K562 (cell line): ENCODE results near the gene SIRT3. TPM values are rescaled to one million over a fixed set of nuclear protein-coding genes. Genes with fewer than 3 reads are reported as not detected.

ENCODE experiments used
- BRD9 ChIP-seq: fragments of 450-650 bp; IDR thresholded peaks from 2 replicates; pipeline ENCODE4 v1.6.1; 2018; ENCODE audit warnings: low read depth; ENCODE audit not compliant: partially characterized antibody
- CBX5 ChIP-seq: IDR thresholded peaks from 2 replicates; pipeline ENCODE4 v1.6.1; 2014; ENCODE audit warnings: low read depth, borderline replicate concordance
- ELF1 ChIP-seq: fragments of 200-800 bp; sonication (Bioruptor generic); IDR thresholded peaks from 2 replicates; pipeline ENCODE4 v1.6.1; 2016; ENCODE audit warnings: missing genetic modification characterization, missing compliant biosample characterization
- EP300 ChIP-seq: IDR thresholded peaks from 2 replicates; pipeline ENCODE4 v1.6.1; 2012; ENCODE audit warnings: low read length, improper control_type of control experiment
- ERF ChIP-seq: fragments of 450-650 bp; formaldehyde crosslinking; IDR thresholded peaks from 2 replicates; pipeline ENCODE4 v1.4.0; 2020; ENCODE audit warnings: mild to moderate bottlenecking, mixed read lengths
- FOXJ3 ChIP-seq: sonication (generic); formaldehyde crosslinking; IDR thresholded peaks from 2 replicates; pipeline ENCODE4 v1.4.0; 2020; ENCODE audit warnings: mild to moderate bottlenecking, missing genetic modification reagents
- GTF2F1 ChIP-seq: IDR thresholded peaks from 2 replicates; pipeline ENCODE4 v1.6.1; 2011; ENCODE audit warnings: low read depth, low read length, improper control_type of control experiment
- HCFC1 ChIP-seq: IDR thresholded peaks from 2 replicates; pipeline ENCODE4 v1.6.1; 2012; ENCODE audit warnings: low read depth, low read length, improper control_type of control experiment
- ID3 ChIP-seq, 2 experiments: fragments of 250-450 bp in 1 of 2; fragments of 450-650 bp in 1 of 2; sonication (Bioruptor Pico) in 1 of 2; IDR thresholded peaks; 2 replicates each; pipeline versions ENCODE4 v1.6.1 to v1.8.0; 2016 to 2021; ENCODE audit warnings: mild to moderate bottlenecking in 2 of 2, moderate library complexity in 2 of 2, missing compliant biosample characterization in 1 of 2, missing genetic modification characterization in 1 of 2
- RNF2 ChIP-seq: sonication (generic); IDR thresholded peaks from 2 replicates; pipeline ENCODE4 v1.6.1; 2016
- SMAD2 ChIP-seq: fragments of 150-350 bp; IDR thresholded peaks from 2 replicates; pipeline ENCODE4 v1.6.1; 2014; ENCODE audit warnings: low read depth, mild to moderate bottlenecking, low read length
- STAT5A ChIP-seq: IDR thresholded peaks from 2 replicates; pipeline ENCODE4 v1.6.1; 2012; ENCODE audit warnings: low read length, inconsistent platforms, borderline replicate concordance
- TFAM ChIP-seq: fragments of 250-450 bp; sonication (Bioruptor Pico); conservative IDR thresholded peaks from 2 replicates; pipeline ENCODE4 v1.5.0; 2021; ENCODE audit warnings: mild to moderate bottlenecking, moderate library complexity
- THAP7 ChIP-seq: fragments of 250-450 bp; sonication (Bioruptor Pico); IDR thresholded peaks from 2 replicates; pipeline ENCODE4 v1.5.0; 2021
- ZFP30 ChIP-seq: fragments of 250-450 bp; sonication (Bioruptor Pico); IDR thresholded peaks from 2 replicates; pipeline ENCODE4 v1.8.0; 2022; ENCODE audit warnings: moderate library complexity, mild to moderate bottlenecking, inconsistent platforms, borderline replicate concordance
- ZNF239 ChIP-seq: fragments of 250-450 bp; sonication (Bioruptor Pico); IDR thresholded peaks from 2 replicates; pipeline ENCODE4 v1.4.0; 2020; ENCODE audit warnings: mild to moderate bottlenecking
- ZNF24 ChIP-seq: fragments of 450-650 bp; IDR thresholded peaks from 2 replicates; pipeline ENCODE4 v1.6.1; 2016
- ZNF280B ChIP-seq: fragments of 250-450 bp; sonication (Bioruptor Pico); IDR thresholded peaks from 2 replicates; pipeline ENCODE4 v1.5.1; 2021; ENCODE audit warnings: mild to moderate bottlenecking
- ZNF347 ChIP-seq: fragments of 450-650 bp; formaldehyde crosslinking; IDR thresholded peaks from 2 replicates; pipeline ENCODE4 v1.4.0; 2020; ENCODE audit warnings: low read depth, mild to moderate bottlenecking, moderate library complexity
- ZNF354B ChIP-seq: fragments of 250-450 bp; sonication (Bioruptor Pico); IDR thresholded peaks from 2 replicates; pipeline ENCODE4 v1.4.0; 2020
- ZNF444 ChIP-seq: fragments of 250-450 bp; sonication (Bioruptor Pico); IDR thresholded peaks from 2 replicates; pipeline ENCODE4 v1.4.0; 2020; ENCODE audit warnings: mild to moderate bottlenecking, moderate library complexity
- ZNF583 ChIP-seq: fragments of 250-450 bp; sonication (Bioruptor Pico); IDR thresholded peaks from 2 replicates; pipeline ENCODE4 v1.4.0; 2020
- ZSCAN29 ChIP-seq: fragments of 450-650 bp; IDR thresholded peaks from 2 replicates; pipeline ENCODE4 v1.6.1; 2017
- polyA plus RNA-seq, 8 experiments: library from polyadenylated mRNA; depleted of rRNA in 4 of 8; stranded (reverse) in 5 of 8; unstranded in 3 of 8; fragments of >200 nt; fragmentation: Nextera tagmentation in 2 of 8; fragmentation: Illumina TruSeq in 1 of 8; extraction: Ambion mirVana in 2 of 8; extraction: Trizol in 1 of 8; gene quantifications; 2 replicates each; pipeline versions ENCODE4 v1.2.1 to v1.2.3, GENCODE V29; 2011 to 2014; ENCODE audit warnings: inconsistent platforms in 1 of 8, missing spikeins in 1 of 8
- total RNA-seq, 7 experiments: library from RNA; depleted of rRNA in 6 of 7; stranded (reverse); fragments of >200 nt in 6 of 7; fragmentation: Illumina TruSeq in 2 of 7; extraction: Trizol in 2 of 7; gene quantifications; 2 replicates each; pipeline versions ENCODE4 v1.2.1 to v1.2.3, GENCODE V29; 2011 to 2021; ENCODE audit warnings: low replicate concordance in 1 of 7
- TF ChIP-seq, protein P1 (sequence below): fragments of 250-450 bp; sonication (Bioruptor Pico); IDR thresholded peaks from 2 replicates; pipeline ENCODE4 v1.4.0; 2020
- TF ChIP-seq, protein P2 (sequence below): sonication (generic); formaldehyde crosslinking; IDR thresholded peaks from 2 replicates; pipeline ENCODE4 v1.5.0; 2020; ENCODE audit warnings: missing genetic modification reagents
- TF ChIP-seq, protein P3 (sequence below): sonication (generic); formaldehyde crosslinking; IDR thresholded peaks from 2 replicates; pipeline ENCODE4 v1.8.1; 2022; ENCODE audit warnings: missing genetic modification reagents

SIRT3 gene
- total and polyA plus RNA-seq, 9 of the 15 experiments (the other 6 are each of a cell fraction or from before 2014, with no cell fraction given), result 1.9 to 27.5 (median 14.5) TPM

- TF ChIP-seq, protein P1, sequence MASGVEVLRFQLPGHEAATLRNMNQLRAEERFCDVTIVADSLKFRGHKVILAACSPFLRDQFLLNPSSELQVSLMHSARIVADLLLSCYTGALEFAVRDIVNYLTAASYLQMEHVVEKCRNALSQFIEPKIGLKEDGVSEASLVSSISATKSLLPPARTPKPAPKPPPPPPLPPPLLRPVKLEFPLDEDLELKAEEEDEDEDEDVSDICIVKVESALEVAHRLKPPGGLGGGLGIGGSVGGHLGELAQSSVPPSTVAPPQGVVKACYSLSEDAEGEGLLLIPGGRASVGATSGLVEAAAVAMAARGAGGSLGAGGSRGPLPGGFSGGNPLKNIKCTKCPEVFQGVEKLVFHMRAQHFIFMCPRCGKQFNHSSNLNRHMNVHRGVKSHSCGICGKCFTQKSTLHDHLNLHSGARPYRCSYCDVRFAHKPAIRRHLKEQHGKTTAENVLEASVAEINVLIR (CRISPR knock-in tag), result no peak
- TF ChIP-seq ELF1 (tag) (peak; percentile 51; the same call in 1 of the 2 replicates), FOXJ3 (CRISPR knock-in tag) (no peak; the same call in 1 of the 2 replicates), HCFC1 (no peak), ZSCAN29 (no peak), ZNF280B (no peak), GTF2F1 (no peak), ZNF24 (no peak), ZNF354B (CRISPR knock-in tag) (no peak), BRD9 (peak; percentile 84), TFAM (CRISPR knock-in tag) (no peak), ERF (CRISPR knock-in tag) (no peak), EP300 (peak; percentile 82; the same call in 1 of the 2 replicates), CBX5 (no peak), THAP7 (CRISPR knock-in tag) (no peak), RNF2 (no peak), STAT5A (no peak), SMAD2 (no peak), ZNF239 (CRISPR knock-in tag) (no peak), ZNF444 (CRISPR knock-in tag) (no peak), ID3 (CRISPR knock-in tag; IDR thresholded peaks at IDR 0.05) (no peak), ID3 (tag; IDR thresholded peaks at IDR 0.05) (no peak), ZNF583 (CRISPR knock-in tag) (no peak), ZNF347 (CRISPR knock-in tag) (no peak), ZFP30 (CRISPR knock-in tag) (no peak)
- TF ChIP-seq, protein P2, sequence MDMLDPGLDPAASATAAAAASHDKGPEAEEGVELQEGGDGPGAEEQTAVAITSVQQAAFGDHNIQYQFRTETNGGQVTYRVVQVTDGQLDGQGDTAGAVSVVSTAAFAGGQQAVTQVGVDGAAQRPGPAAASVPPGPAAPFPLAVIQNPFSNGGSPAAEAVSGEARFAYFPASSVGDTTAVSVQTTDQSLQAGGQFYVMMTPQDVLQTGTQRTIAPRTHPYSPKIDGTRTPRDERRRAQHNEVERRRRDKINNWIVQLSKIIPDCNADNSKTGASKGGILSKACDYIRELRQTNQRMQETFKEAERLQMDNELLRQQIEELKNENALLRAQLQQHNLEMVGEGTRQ, result peak; percentile 85
- TF ChIP-seq, protein P3, sequence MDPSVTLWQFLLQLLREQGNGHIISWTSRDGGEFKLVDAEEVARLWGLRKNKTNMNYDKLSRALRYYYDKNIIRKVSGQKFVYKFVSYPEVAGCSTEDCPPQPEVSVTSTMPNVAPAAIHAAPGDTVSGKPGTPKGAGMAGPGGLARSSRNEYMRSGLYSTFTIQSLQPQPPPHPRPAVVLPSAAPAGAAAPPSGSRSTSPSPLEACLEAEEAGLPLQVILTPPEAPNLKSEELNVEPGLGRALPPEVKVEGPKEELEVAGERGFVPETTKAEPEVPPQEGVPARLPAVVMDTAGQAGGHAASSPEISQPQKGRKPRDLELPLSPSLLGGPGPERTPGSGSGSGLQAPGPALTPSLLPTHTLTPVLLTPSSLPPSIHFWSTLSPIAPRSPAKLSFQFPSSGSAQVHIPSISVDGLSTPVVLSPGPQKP, result no peak
Observed at GRCh38 chr11:269146-269890, 33.2 kb upstream of the SIRT3 start (continued).
